KOPT-K1 (cell line): ENCODE measurements around the gene FYCO1.
A peak's percentile ranks its signal among the peaks of the same experiment; 100 is the strongest.

Experiments
- H3K27ac ChIP-seq: fragments of 200-600 bp; sonication (generic); 2 replicates; pipeline ENCODE4 v1.5.1; 2016; ENCODE audit warnings: antibody characterized with exemption, mild to moderate bottlenecking, low read depth, low read length; ENCODE audit not compliant: poor library complexity, severe bottlenecking
- H3K36me3 ChIP-seq: fragments of 200-600 bp; sonication (generic); 2 replicates; pipeline ENCODE4 v1.5.1; 2017; ENCODE audit warnings: antibody characterized with exemption, mild to moderate bottlenecking, low read length, moderate library complexity; ENCODE audit not compliant: insufficient read depth
- H3K9me3 ChIP-seq: fragments of 200-600 bp; sonication (generic); 2 replicates; pipeline ENCODE4 v1.5.1; 2017; ENCODE audit warnings: antibody characterized with exemption, low read length, mild to moderate bottlenecking; ENCODE audit not compliant: insufficient read depth, poor library complexity, severe bottlenecking

The FYCO1 gene

DNA sequence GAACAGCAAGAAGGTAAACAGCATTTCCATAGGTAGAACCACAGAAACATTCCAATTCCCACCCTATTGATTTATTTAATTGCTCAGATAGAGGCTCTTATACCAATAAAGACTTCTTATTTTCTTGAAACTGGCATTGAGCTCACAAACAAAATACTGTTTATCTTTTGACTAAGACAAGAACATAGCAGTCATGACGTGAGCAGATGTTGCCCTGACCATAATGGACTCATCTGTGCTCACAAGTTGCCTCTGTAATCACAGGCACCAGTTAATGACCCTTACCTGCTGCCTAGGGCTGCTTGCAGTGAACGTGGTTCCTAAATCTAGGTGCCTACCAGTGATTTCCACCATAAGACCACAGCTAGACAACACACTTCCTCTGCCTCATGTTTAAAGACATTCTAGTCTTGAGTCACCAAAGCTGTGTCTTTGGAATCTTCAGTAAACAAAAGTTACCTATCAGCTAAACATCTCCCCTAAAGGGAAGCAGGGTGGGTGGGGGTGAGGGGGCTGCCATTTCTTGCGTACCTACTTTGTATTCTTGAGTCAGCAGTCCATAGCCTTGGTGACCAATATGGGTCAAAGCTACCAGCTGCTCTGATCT, 2.1 kb downstream of the FYCO1 start:
- H3K9me3 ChIP-seq, result no peaks in the 10 kb centered on the region
- H3K27ac ChIP-seq, result peak overlapping the region; percentile 90
- peaks cover 15% of the 10 kb centered on the region; the same call in 1 of the 2 replicates for H3K36me3 ChIP-seq

DNA sequence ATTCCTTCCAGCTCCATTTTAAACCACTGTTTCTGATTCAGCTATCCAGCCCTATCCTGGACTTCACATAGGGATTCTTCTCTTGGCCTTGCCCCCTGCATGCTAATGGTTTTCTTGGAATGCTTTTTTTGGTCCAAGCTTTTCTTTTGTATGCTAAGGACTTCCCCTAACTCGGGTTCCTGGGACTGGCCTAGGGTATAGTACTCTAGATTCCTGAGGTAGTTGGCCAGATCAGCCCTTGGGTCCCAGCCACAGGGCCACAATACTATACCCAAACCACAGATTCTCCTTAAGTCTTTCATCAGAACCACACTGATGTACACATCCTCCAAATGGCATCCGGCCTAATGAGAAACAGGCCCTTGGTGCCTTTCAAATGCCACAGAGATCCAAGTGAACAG, 2.8 kb downstream of the FYCO1 start:
- Histone ChIP-seq H3K27ac (peak overlapping the region; percentile 90), H3K9me3 (no peaks in the 10 kb centered on the region)

GRCh38 chr3:45992133-45992729, 3.4 kb downstream of the FYCO1 start:
- Histone ChIP-seq H3K9me3 (no peaks in the 10 kb centered on the region), H3K36me3 (peaks cover 23% of the 10 kb centered on the region; the same call in 1 of the 2 replicates), H3K27ac (peak overlapping the region; percentile 90)

More for the DNA sequence above, 2.8 kb downstream of the FYCO1 start:
- peaks cover 18% of the 10 kb centered on the region; the same call in 1 of the 2 replicates for H3K36me3 ChIP-seq

DNA sequence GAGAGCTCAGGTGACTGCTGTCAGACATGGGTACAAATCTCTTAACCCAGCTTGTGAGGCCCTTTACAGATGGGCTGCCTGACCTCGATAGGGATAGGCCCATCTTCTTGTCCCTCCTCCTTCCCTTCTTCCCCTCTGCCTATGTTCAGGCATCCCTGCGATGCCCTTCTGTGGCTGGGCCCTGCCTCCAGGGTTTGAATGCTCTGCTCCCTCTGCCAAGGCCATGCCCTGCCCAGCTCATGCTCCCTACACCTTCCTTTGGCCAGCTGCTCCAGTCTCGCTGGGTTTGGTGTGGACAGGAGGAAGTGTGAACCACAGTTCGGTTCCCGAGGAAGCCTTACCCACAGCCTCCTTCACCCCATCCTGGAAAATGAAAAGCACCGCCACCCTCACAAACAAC, 4.3 kb downstream of the FYCO1 start:
- peaks cover 24% of the 10 kb centered on the region; the same call in 1 of the 2 replicates for H3K36me3 ChIP-seq
- H3K9me3 ChIP-seq, result no peaks in the 10 kb centered on the region
- H3K27ac ChIP-seq, result peak overlapping the region; percentile 26

DNA sequence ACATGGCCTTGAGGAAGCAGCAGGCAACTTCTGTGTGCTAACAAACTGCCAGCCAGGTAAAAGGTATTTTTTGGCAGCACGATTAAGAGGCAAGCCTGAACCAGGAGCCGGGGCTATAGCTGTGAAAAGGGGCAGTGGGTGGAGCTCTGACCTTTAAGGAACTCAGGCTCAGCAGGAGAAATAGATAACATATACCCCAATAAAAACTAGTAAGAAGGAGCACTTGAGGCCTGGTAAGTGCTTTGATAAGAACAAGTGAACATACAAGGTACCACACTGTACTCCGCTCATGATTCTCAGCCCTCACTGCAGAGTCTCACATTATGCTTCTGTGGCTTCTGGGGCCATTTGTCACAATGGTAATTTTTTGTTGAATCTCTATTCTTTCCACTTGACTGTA, 5.4 kb downstream of the FYCO1 start:
- Histone ChIP-seq H3K27ac (peak overlapping the region; percentile 19), H3K9me3 (no peaks in the 10 kb centered on the region), H3K36me3 (peaks cover 26% of the 10 kb centered on the region)

DNA sequence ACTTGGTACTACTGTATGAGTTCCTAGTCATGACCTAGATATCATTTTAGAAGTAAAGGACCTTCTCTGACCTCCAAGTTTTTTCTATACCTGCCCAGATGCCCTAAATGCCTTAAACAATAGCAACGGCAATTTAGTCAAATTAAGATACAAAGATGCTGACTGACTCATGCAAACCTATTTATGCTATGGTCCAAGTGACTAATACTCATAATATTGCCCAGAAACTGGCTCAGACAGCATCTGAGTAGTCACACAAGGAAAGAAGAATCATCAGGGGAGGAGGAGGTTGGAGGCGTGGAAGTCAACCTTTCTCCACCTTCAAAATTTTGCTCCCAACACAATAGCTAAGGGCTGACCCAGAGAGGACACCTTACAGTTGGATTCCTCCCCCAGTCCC, 6.8 kb downstream of the FYCO1 start:
- H3K27ac ChIP-seq, result no peak overlapping the region
- H3K9me3 ChIP-seq, result no peaks in the 10 kb centered on the region
- peaks cover 39% of the 10 kb centered on the region for H3K36me3 ChIP-seq

DNA sequence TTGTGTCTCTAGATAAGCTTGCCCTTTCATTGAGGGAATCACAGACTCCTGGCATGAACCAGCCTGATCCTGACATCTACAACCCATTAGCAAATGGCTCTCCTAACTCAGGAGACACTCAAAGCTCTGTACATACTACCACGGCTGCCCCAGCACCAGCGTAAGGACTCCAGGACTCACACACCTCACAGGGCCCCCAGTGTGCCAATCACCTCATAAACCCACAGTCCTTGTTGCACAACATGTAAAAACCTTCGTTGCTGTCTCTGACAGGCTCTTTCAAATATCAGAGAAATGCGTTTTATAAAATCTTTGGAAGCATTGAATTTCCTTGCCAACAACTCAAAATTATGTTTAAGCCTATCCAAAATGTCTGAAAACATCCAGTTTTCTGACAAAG, 7.3 kb downstream of the FYCO1 start:
- no peaks in the 10 kb centered on the region for H3K9me3 ChIP-seq
- H3K36me3 ChIP-seq, result peaks cover 44% of the 10 kb centered on the region
- H3K27ac ChIP-seq, result peak overlapping the region; percentile 29

- no peaks in the 10 kb centered on the region for H3K9me3 ChIP-seq
- H3K27ac ChIP-seq, result peak overlapping the region; percentile 29
- peaks cover 51% of the 10 kb centered on the region for H3K36me3 ChIP-seq
These were observed 8.0 kb downstream of the FYCO1 start for GRCh38 chr3:45987368-45988291.

DNA sequence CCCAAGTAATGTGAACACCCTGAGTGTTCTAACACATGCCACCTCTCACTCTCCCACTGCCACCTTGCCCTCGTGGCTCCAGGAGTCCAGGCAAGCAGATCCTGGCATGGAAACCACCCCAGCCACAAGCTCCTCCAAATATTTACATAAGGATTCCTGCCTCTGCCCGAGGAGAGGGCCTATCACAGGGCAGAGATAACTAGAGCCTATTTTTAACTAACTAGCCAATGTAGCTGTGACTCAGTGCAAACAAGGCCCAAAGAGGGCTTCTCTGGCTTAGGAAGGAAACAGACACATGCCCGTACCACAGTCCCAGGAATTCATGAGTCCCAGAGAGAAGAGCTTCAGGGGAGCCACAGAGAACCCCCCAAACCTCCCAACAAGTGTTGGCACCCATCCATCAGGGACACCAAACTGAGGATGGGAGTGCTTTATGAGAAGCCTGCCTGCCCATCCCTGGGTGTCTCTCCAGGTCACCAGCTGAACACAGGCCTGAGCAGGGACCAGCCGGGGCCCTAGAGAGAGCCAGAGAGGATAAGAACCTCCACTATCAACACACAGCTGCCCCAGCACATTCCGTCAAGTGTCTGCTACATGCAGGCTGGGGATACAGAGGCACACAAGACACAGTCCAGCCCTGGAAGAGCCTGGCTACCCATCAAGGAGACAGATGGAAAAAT, 9.2 kb downstream of the FYCO1 start:
- no peaks in the 10 kb centered on the region for H3K9me3 ChIP-seq
- H3K36me3 ChIP-seq, result peaks cover 60% of the 10 kb centered on the region
- peak overlapping the region; percentile 4 for H3K27ac ChIP-seq

DNA sequence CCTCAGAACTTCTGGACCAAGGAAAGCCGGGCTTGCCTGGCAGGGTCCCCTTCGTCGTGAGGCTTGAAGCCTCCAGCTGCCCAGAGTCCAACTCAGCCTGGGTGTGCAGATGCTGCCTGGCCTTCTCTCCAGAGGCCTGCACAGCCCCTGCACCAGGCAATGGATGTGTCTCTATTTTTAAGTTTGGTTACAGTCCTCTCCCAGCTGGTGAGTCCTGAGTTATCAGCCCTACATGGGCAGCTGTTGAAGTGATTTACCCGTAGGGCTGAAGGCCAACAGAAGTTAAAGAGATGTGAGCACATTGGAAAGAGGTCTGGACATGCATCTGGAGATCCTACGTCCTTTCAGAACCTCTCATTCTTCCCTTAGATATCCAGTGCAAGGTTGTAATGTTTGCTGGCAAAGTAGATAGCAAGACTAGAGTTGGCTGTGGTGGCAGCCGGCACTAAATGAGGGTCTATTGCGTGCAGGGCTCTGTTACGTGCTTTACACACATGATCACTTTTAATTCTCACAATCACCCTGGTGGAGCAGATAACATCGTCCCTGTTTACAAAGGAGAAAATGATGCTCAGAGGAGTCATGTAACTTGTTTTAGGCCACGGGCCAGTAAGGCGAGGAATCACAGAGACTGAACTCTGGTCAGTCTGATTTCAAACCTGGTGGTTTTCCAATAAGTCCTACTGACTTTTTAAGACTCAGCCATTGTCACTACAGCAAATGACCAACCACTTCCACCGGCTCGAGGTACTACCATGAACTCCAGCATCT, 9.9 kb downstream of the FYCO1 start:
- Histone ChIP-seq H3K9me3 (no peaks in the 10 kb centered on the region), H3K36me3 (peaks cover 64% of the 10 kb centered on the region), H3K27ac (no peak overlapping the region)

DNA sequence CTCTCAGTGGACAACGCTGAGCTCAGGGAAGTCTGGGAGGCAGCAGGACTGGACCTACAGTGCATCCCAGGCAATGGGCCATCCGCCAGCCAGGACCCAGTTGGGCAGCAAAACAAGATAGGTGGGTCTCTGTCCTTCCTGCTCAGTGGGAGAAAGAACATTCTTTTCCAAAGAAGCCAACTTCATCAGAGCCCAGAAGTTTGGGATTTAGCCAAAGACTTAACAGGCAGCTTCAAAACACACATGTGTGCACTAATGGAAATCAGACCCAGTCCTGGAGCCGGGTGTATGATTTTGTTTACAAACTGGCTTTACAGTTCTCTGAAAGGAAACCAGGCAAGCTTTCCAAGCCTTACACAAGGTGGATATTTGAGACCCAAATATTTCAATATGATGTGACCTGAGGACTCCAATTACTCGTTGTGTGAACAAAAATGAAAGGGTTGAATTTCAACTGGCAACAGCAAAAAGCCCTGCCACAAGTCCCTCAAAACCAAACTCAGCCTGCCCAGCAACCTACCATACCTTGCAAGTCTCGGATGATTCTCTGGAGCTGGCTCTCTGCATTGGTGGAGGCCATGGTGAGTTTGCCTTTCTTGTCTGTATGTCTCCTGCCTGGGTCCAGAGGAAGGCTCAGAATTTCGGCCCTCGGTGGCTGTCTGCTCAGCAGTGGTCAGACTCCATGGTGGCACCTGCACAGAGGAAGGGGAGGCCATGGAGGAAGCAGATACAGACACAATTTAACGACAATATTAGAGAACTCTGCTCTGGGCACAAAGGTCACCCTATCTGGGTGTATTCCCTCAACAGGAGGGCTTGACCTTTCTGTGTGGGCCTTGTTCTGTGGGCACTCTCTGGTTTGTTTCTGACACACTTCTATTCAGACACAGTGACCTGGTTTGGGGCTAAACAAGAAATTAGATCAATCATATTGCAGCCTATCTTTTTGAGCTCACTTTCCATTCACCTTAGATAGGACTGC, 11.0 kb downstream of the FYCO1 start:
- peak overlapping the region; percentile 2 for H3K27ac ChIP-seq
- H3K9me3 ChIP-seq, result no peaks in the 10 kb centered on the region
- H3K36me3 ChIP-seq, result peaks cover 71% of the 10 kb centered on the region

- Histone ChIP-seq H3K9me3 (no peaks in the 10 kb centered on the region), H3K27ac (peak overlapping the region; percentile 7), H3K36me3 (peaks cover 73% of the 10 kb centered on the region)
These were observed 11.9 kb downstream of the FYCO1 start for GRCh38 chr3:45983770-45984169.

- H3K9me3 ChIP-seq, result no peaks in the 10 kb centered on the region
- H3K36me3 ChIP-seq, result peaks cover 65% of the 10 kb centered on the region
- peak overlapping the region; percentile 93 for H3K27ac ChIP-seq
These were observed 14.1 kb downstream of the FYCO1 start for GRCh38 chr3:45981346-45982074.
